ENCODE results near the gene CNDP2.

DNA sequence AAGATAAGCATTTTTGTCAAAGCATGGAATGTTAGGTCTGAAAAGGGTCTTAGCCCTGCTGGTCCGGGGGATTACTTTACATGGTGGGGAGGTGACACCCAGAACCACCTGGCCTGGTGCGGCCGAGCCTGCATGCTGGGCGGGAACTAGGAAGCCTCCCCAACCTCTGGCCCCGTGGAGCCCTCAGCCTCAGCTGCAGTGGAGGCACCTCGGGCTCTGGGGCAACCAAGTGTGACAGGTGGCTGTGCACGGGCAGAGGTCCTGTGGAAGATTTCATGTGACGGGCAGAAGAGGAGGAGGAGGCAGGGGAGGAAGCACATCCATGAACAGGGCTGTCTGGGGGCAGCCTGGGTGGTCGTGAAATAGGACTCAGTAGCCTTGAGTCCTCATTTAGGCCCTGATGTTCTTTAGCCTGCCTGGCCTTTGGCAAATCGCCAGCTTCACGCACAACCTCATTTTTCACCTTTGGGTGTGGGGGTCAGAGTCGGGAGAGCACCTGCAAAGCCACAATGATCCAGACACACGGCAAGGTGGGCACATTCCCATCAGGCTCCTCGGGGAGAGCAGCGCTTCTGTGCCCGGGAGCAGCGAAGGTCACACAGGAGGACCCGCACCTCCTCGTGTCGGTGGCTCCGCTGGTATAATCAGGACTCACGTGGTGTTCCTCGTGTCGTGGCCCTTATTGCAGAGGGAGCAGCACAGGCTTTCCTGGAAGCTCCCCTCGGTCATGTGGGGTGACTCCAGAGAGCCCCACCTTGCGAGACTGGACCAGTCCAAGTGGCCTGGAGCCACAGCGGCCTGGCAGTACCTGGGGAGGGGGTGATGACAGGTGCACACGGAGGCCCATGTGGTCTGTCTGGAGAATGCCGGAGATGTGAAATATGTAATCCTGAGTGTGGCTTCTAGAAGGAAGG lies 13.9 kb downstream of the CNDP2 start:
- no peak for TF ChIP-seq EZH2 (IDR thresholded peaks at IDR 0.05; ENCODE audit: insufficient read depth, poor library complexity, severe bottlenecking)
- no peak for TF ChIP-seq EZH2phosphoT487 (IDR thresholded peaks at IDR 0.05; ENCODE audit: insufficient read depth, low read depth)
